GM19328 (cell line): ENCODE data around the gene ACBD3.

Source experiments
- ATAC-seq: cut with Tn5 transposase; IDR thresholded peaks from one replicate; pipeline ENCODE4 v1.9.1; 2021; ENCODE audit warnings: mild to moderate bottlenecking, moderate library complexity; ENCODE audit not compliant: unreplicated experiment

Gene ACBD3

GRCh38 chr1:226135059-226135651 lies 51.4 kb downstream of the ACBD3 start:
- no peak for ATAC-seq

DNA sequence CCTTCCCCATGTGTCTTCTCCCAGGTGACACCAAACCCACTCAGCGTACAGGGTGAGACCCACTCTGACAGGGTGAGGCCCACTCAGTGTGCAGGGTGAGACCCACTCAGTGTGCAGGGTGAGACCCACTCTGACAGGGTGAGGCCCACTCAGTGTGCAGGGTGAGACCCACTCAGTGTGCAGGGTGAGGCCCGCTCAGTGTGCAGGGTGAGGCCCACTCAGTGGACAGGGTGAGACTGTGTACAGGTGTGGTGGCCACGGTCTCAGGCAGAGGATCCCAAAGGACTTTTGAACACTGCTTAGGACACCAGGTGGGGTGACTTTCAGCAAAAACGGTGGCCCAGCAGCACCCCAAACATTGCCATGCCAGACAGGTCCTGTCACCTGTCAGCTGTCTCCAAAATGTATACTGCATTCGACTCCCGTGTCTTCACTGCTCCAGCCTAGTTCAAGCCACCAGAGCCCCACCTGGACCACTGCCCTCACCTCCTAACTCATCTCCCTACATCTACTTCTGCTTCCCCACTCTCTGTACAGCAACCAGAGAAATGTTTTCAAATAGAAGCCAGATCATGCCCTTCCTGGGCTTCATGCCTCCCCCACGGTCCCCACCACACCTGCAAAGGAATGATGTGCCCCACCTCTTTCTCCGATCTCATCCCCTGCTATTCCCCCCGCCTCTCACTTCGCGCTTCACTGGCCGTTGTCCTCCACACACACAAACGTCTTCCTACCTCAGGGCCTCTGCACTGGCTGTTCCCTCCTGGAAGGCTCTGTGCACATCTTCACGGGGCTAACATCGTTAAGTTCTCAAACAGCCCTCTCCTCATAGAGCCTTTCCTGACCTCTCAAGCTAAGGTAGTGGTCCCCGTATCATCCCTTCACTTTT lies 52.1 kb downstream of the ACBD3 start:
- ATAC-seq, result no peak

DNA sequence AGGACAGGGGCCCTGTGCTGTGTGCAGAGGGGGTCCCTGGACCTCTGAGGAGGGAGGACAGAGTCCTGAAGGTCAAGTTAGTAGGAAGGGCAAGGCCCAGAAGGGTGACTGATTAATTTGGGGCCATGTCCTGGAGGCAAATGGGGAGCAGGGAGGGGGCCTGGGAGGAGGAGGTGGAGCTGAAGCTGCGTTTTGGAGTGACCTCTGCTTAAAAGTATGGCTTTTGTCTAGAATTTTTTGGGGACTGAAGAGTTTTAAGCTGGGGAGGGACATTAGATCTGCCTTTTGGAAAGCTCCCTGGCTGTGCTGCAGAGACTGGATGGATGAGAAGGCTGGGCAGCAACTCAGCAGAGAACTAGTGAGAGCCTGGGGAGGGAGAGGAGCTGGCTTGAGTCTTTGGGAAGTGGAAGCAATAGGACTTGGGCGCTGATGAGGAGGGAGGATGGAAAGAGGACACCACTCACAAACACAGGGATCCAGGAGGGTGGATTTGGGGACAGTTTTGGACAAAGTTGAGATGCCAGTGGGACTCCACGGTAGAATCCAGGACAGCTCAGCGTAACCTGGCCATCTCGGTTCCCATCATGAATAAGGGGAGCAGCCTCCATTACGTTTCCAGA lies 52.9 kb downstream of the ACBD3 start:
- ATAC-seq, result no peak

- no peak for ATAC-seq
Observed at GRCh38 chr1:226132728-226133503, 53.6 kb downstream of the ACBD3 start.

GRCh38 chr1:226131639-226132038 lies 54.9 kb downstream of the ACBD3 start:
- no peak for ATAC-seq

DNA sequence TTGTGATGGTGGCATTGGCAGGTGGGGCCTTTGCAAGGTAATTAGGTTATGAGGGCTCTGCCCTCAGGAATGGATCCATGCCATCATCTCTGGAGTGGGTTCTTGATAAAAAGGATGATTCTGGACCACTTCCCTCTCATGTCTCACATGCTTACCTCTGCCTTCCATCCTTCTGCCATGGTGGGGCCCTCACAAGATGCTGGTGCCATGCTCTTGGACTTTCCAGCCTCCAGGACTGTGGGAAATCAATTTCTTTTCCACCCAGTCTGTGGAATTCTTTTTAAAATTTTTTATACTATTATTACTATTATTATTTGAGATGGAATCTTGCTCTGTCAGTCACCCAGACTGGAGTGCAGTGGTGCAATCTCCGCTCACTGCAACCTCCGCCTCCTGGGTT lies 57.3 kb downstream of the ACBD3 start:
- no peak for ATAC-seq

GRCh38 chr1:226128487-226129075 lies 58.0 kb downstream of the ACBD3 start:
- ATAC-seq, result no peak

DNA sequence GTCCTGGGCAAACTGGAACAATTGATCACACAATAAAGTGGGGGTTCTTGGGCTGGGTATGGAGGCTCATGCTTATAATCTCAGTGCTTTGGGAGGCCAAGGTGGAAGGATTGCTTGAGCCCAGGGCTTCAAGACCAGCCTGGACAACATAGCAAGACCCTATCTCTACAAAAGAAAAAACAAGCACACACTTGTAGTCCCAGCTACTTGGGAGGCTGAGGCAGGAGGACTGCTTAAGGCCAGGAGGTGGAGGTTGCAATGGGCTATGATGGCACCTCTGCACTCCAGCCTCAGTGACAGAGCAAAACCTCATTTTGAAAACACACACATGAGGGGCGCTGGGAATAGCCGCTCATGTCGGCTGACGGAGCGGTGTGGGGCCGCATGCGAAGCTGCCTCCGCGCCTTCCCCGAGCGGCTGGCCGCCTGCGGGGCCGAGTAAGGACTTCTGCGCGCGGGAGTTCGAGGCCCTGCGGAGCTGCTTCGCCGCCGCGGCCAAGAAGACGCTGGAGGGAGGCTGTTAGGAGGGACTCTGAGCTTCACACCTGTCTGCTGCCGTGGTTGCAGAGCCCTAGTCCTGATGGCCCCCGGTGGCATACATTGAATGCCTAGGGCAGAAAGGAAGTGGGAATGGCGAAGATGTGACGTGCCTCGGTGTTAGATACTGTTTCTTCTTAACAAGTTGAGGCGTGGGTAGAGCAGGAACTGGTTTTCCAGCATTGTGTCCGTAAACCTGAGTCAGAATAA lies 59.5 kb downstream of the ACBD3 start:
- ATAC-seq, result no peak

DNA sequence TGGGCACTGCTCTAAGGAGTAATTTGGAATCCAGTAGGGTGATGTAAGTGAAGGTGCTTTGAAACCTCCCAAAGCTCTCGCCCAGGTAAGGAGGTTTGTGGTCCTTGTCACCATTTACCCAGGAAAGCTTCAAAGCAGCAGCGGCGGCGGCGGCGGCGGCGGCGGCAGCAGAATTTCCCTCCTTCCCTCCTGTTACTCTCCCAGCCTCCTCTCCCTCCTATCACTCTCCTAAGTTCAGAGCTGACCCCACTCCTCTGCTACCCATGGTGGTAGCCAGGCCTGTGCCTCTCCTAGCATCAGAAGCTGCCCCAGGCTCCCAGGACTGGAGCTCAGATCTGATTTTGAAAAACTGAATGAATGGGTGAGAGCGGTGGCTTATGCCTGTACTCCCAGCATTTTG lies 60.7 kb downstream of the ACBD3 start:
- ATAC-seq, result no peak

DNA sequence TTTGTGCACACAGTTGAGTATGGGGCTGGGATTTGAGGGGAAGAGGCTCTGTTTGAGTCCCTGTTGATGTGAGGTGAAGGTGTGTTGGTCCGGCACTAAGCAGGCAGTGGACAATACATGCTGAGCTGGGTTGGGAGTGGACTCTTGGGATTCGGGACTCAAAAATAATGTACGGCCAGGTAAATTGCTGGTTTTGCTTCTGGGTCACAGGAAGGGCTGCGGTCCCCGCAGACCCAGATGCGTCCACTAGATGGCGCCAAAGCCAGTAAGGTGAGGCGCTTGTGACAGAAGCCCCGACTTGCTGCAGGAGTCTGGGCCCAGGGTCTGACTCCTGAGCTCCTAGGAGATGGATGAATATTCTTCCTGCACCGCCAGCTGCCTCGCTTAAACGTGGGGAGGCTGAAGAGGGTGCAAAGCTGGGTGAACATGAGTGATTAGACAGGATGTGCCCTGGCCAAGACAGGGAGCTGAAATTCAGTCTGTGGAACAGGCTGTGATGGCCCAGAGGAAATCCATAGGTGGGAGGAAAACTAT lies 61.4 kb downstream of the ACBD3 start:
- no peak for ATAC-seq

DNA sequence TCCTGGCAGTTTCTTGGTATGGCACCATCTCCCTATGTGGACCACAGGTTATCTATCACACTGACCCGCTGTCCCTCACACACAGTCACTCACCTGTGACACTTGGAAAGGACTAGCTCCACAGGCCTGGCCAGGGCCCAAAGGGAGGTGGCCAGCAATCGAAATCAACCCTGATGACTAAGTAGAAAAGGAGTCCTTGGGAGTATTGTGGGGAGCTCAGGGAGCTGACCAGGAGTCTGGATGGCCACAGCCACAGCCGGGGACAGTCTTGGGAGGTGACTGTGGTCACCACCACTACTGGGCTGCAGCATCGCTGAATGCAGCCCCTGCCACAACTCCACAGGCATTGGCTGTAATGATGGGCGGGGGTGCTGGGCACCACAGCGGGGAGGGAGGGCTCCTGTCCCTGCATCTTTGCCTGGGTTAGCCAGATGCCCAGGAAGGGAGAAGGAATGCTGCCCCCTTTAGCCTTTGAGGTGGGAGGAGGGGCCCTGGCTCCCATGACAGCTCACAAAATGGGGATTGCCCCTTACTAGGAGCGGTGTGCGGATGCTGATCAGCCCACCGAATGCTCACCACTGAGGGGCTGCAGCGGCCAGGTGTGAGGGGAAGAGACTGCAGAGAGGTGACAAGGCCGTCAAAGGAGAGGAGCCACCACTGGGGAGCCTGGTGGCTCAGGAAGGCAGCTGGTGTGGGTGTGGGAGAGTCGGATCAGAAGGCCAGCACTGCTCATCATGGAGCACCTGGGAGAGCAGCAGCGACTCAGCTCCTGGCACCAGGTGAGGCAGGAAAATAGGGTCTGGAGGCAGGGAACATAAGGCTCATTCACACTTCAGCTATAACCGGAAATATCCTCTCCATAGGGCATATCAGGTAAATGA lies 62.7 kb downstream of the ACBD3 start:
- ATAC-seq, result no peak

DNA sequence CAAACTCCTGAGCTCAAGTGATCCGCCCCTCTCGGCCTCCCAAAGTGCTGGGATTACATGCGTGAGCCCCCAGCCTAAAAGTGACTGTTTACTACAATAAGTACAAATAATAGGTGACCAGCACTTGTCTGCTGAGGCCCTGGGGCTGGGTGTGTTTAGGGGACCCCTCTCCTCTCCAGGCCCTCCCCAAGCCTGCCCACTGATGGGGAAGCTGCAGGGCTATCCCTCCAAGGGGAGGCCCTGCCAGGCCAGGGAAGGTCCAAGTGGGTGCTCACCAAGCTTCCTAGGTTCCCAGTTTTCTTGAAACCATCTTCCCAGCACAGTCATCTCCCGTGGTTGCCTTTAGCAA lies 63.4 kb downstream of the ACBD3 start:
- no peak for ATAC-seq

DNA sequence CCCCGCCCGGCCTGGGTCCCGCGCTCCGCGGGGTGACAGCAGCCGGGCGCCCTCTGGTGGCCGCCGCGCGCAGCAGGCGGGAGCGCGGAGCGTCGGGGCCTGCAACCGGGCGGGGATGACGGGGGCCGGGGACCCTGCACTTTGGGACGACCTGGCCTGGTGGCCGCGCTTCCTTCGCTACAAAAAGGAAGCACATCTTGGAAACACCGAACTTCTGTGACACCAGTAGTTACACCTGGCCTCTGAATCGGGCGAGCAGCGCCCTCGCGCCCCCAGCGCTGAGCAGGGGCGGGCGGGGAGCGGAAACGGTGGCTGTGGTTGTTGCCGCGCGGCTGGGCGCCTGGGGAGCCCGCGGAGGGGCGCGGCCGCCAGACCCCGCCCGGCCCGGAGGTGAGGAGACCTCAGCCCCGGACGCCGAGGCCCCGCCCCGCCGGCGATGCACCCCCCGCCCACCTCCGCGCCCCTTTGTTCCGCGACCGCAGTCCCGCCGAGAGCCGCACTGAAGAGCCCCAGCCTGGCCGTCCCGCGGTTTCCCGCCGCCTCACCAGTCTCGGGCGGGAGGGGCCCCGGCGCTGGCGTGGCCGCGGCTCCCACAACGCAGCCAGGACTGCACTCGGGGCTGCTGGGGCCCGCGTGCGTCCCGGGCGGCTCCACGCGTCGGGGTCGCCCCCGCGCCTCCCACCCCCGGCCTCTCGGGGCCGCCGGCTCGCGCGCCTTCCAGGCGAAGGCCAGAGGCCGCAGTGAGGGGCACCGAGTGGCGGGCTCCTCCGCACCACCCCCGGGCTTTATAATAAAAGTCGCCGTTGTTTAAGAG lies 64.7 kb downstream of the ACBD3 start:
- peak; percentile 56 for ATAC-seq

DNA sequence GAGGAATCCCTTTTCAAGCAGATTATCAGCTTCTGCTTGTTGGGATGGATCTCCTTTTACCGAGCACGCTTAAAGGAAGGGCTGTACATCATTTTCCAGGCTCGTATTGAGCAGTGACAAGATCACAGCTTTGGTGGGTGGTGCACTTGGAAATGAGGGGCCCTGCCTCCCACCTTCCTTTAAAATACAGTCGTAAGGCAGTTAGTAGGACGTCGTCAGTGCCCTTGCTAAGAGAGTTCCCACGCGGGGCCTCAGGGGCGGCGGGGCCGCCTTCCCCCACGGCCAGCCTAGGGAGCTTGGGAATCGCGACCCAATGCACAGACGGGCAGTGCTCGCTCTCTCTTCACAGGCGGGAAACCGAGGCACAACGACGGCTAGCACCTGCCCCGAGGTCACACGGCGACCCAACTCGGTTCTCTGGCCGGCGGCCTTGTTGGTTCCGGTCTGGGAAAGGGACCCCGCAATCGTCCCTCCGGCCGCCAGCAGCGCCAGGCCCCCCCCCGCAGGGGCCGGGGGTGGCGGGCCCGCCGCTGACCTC lies 65.4 kb downstream of the ACBD3 start:
- no peak for ATAC-seq

GRCh38 chr1:226120398-226120797 lies 66.1 kb downstream of the ACBD3 start:
- no peak for ATAC-seq

DNA sequence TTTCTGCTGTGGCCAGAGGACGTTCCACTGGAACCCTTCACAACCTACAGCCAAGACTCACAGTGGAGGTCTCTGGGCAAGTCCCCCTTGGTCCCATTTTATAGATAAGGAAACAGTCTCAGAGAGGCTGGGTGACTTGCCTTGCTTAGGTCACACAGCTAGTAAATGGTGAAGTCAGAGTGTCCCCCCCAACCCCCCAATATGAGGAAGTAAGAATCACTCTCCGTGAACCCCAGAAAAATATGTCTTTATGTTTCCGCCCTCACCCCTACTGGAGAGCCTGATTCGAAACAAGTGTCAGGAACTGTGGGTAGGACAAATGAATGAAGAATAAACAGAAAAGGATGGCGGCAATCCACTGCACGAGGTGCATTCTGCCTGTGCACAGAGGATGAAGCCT lies 67.4 kb downstream of the ACBD3 start:
- no peak for ATAC-seq

DNA sequence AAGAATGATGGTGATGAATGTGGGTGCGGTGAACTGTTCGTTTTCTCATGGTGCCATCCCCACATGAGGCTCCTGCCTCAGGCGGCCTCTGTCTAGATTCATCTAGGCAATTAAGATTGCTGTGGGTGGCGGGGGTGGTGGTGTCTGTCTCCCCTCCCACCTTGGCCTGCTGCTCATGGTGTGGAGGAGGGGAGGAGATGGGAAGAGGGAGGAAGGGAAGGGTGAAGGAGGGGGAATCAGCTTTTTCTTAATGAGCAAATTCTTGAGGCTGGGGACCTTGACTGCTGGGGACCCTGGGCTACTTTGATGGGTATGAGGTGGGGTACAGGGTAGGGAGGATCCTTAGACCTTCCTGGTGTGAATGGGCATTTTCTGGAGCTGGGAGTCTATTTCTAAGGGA lies 68.2 kb downstream of the ACBD3 start:
- no peak for ATAC-seq

DNA sequence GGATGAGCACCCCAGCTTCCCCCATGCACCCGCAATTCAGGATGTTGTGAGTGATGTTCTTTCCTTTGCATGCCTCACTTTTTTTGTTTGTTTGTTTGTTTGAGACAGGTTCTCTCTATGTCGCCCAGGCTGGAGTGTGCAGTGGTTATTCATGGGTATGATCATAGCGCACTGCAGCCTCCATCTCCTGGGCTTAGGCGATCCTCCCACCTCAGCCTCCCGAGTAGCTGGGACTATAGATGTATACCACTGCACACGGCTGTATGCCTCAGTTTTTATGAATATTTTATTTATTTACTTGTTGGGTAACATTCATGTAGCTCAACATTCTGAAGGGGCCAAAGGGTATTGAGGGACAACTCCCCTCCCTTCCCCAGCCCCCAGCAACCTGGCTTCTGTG lies 69.2 kb downstream of the ACBD3 start:
- no peak for ATAC-seq
